Measurements from ENCODE around the gene SYNC. TPM values are rescaled to one million over a fixed set of nuclear protein-coding genes. Genes with fewer than 3 reads are reported as not detected.

The SYNC gene
- total and polyA plus RNA-seq, 2 experiments from 2014 or later: not detected

GRCh38 chr1:32681509-32681908 lies 21.1 kb downstream of the SYNC start:
- no peaks in the 10 kb centered on the region for H3K79me2 ChIP-seq (replicated peaks; ENCODE audit: insufficient read depth)
- no peak overlapping the region for H2AFZ ChIP-seq
- H3F3A ChIP-seq (replicated peaks; ENCODE audit: low read depth): peaks cover 48% of the 10 kb centered on the region
- H4K20me1 ChIP-seq (replicated peaks; ENCODE audit: insufficient read depth): peaks cover 12% of the 10 kb centered on the region
- Mint-ChIP-seq H3K36me3 (ENCODE audit: low read depth) (peaks cover 84% of the 10 kb centered on the region), H3K9me3 (no peaks in the 10 kb centered on the region), H3K27ac (no peak overlapping the region), H3K4me1 (no peaks in the 10 kb centered on the region), H3K4me3 (no peak overlapping the region), H3K27me3 (ENCODE audit: insufficient read depth, low read depth, poor library complexity) (peaks cover 3% of the 10 kb centered on the region)
- H3K9me2 ChIP-seq (ENCODE audit: insufficient read depth): no peaks in the 10 kb centered on the region
- H3K36me3 ChIP-seq (ENCODE audit: insufficient read depth): peaks cover 86% of the 10 kb centered on the region
- H3K4me3 ChIP-seq: no peak overlapping the region
- TF ChIP-seq ZNF114 (CRISPR knock-in tag; IDR thresholded peaks at IDR 0.05): no peak
- no peak for TF ChIP-seq CTCF (conservative IDR thresholded peaks at IDR 0.05; ENCODE audit: low read depth in 2 of 2)
- no peak for TF ChIP-seq ETS1 (IDR thresholded peaks at IDR 0.05)
- TF ChIP-seq JUNB (IDR thresholded peaks at IDR 0.05; ENCODE audit: unreplicated experiment): no peak
- no peak for TF ChIP-seq ZNF331 (CRISPR knock-in tag; IDR thresholded peaks at IDR 0.05; ENCODE audit: low read depth)
- TF ChIP-seq EZH2phosphoT487 (IDR thresholded peaks at IDR 0.05; ENCODE audit: unreplicated experiment): no peak
- TF ChIP-seq ZNF462 (CRISPR knock-in tag; IDR thresholded peaks at IDR 0.05): no peak
- no peak for TF ChIP-seq EZH2 (IDR thresholded peaks at IDR 0.05; ENCODE audit: low read depth, unreplicated experiment)
- TF ChIP-seq REST (IDR thresholded peaks at IDR 0.05; ENCODE audit: unreplicated experiment): no peak
- TF ChIP-seq STAT1 (IDR thresholded peaks at IDR 0.05; ENCODE audit: unreplicated experiment): no peak
- TF ChIP-seq POLR2AphosphoS5 (IDR thresholded peaks at IDR 0.05; ENCODE audit: low read depth): no peak
- TF ChIP-seq NANOG (IDR thresholded peaks at IDR 0.05; ENCODE audit: borderline replicate concordance): no peak
- ATAC-seq (no peak), DNase-seq (ENCODE audit: low spot score) (no peak)
- H3K27ac ChIP-seq (ENCODE audit: low read depth): no peak overlapping the region
- H3K4me1 ChIP-seq (ENCODE audit: insufficient read depth): no peaks in the 10 kb centered on the region
- no peak overlapping the region for H3K4me2 ChIP-seq
- H3K27me3 ChIP-seq (ENCODE audit: insufficient read depth): no peaks in the 10 kb centered on the region
